NCI-H2227 (cell line): ENCODE data around the gene ZNF547.

ENCODE experiments used
- DNase-seq: peaks from one replicate; lab custom pipeline; 2025; ENCODE audit not compliant: unreplicated experiment; lab: John Stamatoyannopoulos, UW

The ZNF547 gene

GRCh38 chr19:57362997-57363687, at the start of gene ZNF547, which contains the start of gene TRAPPC2B:
TSS of gene ZNF547 (plus strand) at chr19:57363551. CDS start at chr19:57368556, 5,005 bp downstream.
TSS of gene TRAPPC2B (plus strand) at chr19:57363551. CDS start at chr19:57364834, 1,283 bp downstream.
- peak; percentile 100 for DNase-seq

GRCh38 chr19:57314146-57314545, 49.2 kb upstream of the ZNF547 start:
- DNase-seq, result no peak

GRCh38 chr19:57317503-57317902, 45.8 kb upstream of the ZNF547 start:
- peak; percentile 83 for DNase-seq

- DNase-seq, result no peak
Observed at GRCh38 chr19:57319869-57320179, 43.5 kb upstream of the ZNF547 start.

GRCh38 chr19:57320180-57321084, 42.9 kb upstream of the ZNF547 start, which contains the start of gene ZNF543:
TSS of gene ZNF543 (plus strand) at chr19:57320472. CDS start at chr19:57320854, 382 bp downstream.
- DNase-seq, result peak; percentile 100

GRCh38 chr19:57321116-57321515, 42.2 kb upstream of the ZNF547 start:
- no peak for DNase-seq

GRCh38 chr19:57321751-57322150, 41.6 kb upstream of the ZNF547 start:
- no peak for DNase-seq

GRCh38 chr19:57324992-57325391, 38.4 kb upstream of the ZNF547 start:
- DNase-seq, result no peak

GRCh38 chr19:57327993-57328392, 35.4 kb upstream of the ZNF547 start:
- no peak for DNase-seq

GRCh38 chr19:57334191-57334590, 29.2 kb upstream of the ZNF547 start:
- DNase-seq, result no peak

- no peak for DNase-seq
Observed at GRCh38 chr19:57338877-57339276, 24.5 kb upstream of the ZNF547 start.

GRCh38 chr19:57342582-57342981, 20.8 kb upstream of the ZNF547 start:
- no peak for DNase-seq

- DNase-seq, result peak; percentile 51
Observed at GRCh38 chr19:57348136-57348535, 15.2 kb upstream of the ZNF547 start.

GRCh38 chr19:57350877-57351805, 12.2 kb upstream of the ZNF547 start, which contains the start of gene ZNF304:
TSS of gene ZNF304 (plus strand) at chr19:57351271. CDS start at chr19:57351665, 394 bp downstream.
- peak; percentile 99 for DNase-seq

- no peak for DNase-seq
Observed at GRCh38 chr19:57351867-57352266, 11.5 kb upstream of the ZNF547 start.

GRCh38 chr19:57355916-57356315, 7.4 kb upstream of the ZNF547 start:
- DNase-seq, result no peak

- no peak for DNase-seq
Observed at GRCh38 chr19:57357406-57357805, 5.9 kb upstream of the ZNF547 start.

- DNase-seq, result no peak
Observed at GRCh38 chr19:57359300-57359699, 4.1 kb upstream of the ZNF547 start.

- DNase-seq, result no peak
Observed at GRCh38 chr19:57362419-57362818, 932 bp upstream of the ZNF547 start.

GRCh38 chr19:57363688-57364181, 384 bp downstream of the ZNF547 start:
- peak; percentile 62 for DNase-seq

- no peak for DNase-seq
Observed at GRCh38 chr19:57366776-57367175, 3.4 kb downstream of the ZNF547 start.
